CD14-positive monocyte (primary cell): ENCODE measurements around the gene UBE2Q1. TPM values are rescaled to one million over a fixed set of nuclear protein-coding genes. Genes with fewer than 3 reads are reported as not detected.

Experiments
- DNase-seq, 3 donors: peaks; one replicate each; pipeline ENCODE4 v3.0.0-alpha.2; 2011 to 2022
- H2AFZ ChIP-seq: 2 replicates; pipeline ENCODE4 v1.6.0; 2012; ENCODE audit warnings: mild to moderate bottlenecking, low read depth, low read length, inconsistent platforms; ENCODE audit not compliant: insufficient read depth, poor library complexity, severe bottlenecking
- H3K27ac ChIP-seq, 2 donors: 1 replicate in 1 of 2; 2 replicates in 1 of 2; pipeline ENCODE4 v1.5.1; 2012 to 2013; ENCODE audit warnings: low read length in 2 of 2, control low read depth in 1 of 2, inconsistent platforms in 1 of 2, low read depth in 1 of 2, mild to moderate bottlenecking in 1 of 2
- H3K27me3 ChIP-seq, 2 donors: one replicate each; pipeline versions ENCODE4 v1.6.0 to v1.6.1; 2011 to 2013; ENCODE audit warnings: low read length in 2 of 2; ENCODE audit not compliant: control insufficient read depth in 2 of 2, insufficient read depth in 2 of 2
- H3K36me3 ChIP-seq, 2 donors: replicated peaks in 1 of 2; 1 replicate in 1 of 2; 2 replicates in 1 of 2; pipeline versions ENCODE4 v1.5.1 to v1.6.1; 2012 to 2013; ENCODE audit warnings: low read length in 2 of 2, control low read depth in 1 of 2, inconsistent platforms in 1 of 2, mild to moderate bottlenecking in 1 of 2; ENCODE audit not compliant: insufficient read depth in 2 of 2, control insufficient read depth in 1 of 2
- H3K4me1 ChIP-seq, 2 donors: 1 replicate in 1 of 2; 2 replicates in 1 of 2; pipeline versions ENCODE4 v1.5.1 to v1.6.1; 2012 to 2013; ENCODE audit warnings: low read length in 2 of 2, control low read depth in 1 of 2, inconsistent platforms in 1 of 2, mild to moderate bottlenecking in 1 of 2, moderate library complexity in 1 of 2; ENCODE audit not compliant: insufficient read depth in 2 of 2, control insufficient read depth in 1 of 2
- H3K4me2 ChIP-seq: replicated peaks from 2 replicates; pipeline ENCODE3; 2012; ENCODE audit warnings: low read length, moderate library complexity, mild to moderate bottlenecking; ENCODE audit not compliant: poor library complexity, severe bottlenecking; ENCODE audit errors: extremely low read depth
- H3K4me3 ChIP-seq, 3 experiments: fragments of 200-600 bp in 1 of 3; sonication (generic) in 1 of 3; replicated peaks in 1 of 3; 1 replicate in 2 of 3; 2 replicates in 1 of 3; pipeline ENCODE4 v1.5.1; 2011 to 2013; ENCODE audit warnings: low read length in 3 of 3, mild to moderate bottlenecking in 3 of 3, control low read depth in 2 of 3, low read depth in 2 of 3, inconsistent platforms in 1 of 3, moderate library complexity in 1 of 3
- H3K79me2 ChIP-seq: 2 replicates; pipeline ENCODE4 v1.6.0; 2012; ENCODE audit warnings: mild to moderate bottlenecking, control low read depth, inconsistent platforms, low read length, moderate library complexity; ENCODE audit not compliant: insufficient read depth
- H3K9ac ChIP-seq: 2 replicates; pipeline ENCODE4 v1.6.0; 2017; ENCODE audit warnings: low read length, mild to moderate bottlenecking; ENCODE audit not compliant: insufficient read depth, poor library complexity, severe bottlenecking
- H3K9me3 ChIP-seq, 2 donors: replicated peaks in 1 of 2; 1 replicate in 1 of 2; 2 replicates in 1 of 2; pipeline versions ENCODE4 v1.5.1 to v1.6.1; 2012 to 2013; ENCODE audit warnings: low read length in 2 of 2, control low read depth in 1 of 2; ENCODE audit not compliant: control insufficient read depth in 1 of 2, insufficient read depth in 1 of 2
- H4K20me1 ChIP-seq: 2 replicates; pipeline ENCODE4 v1.6.0; 2012; ENCODE audit warnings: mild to moderate bottlenecking, low read length, control low read depth, moderate library complexity; ENCODE audit not compliant: insufficient read depth
- H3K27ac Mint-ChIP-seq, 7 donors: one replicate each; pipeline ENCODE4 v1.8.0; 2020; ENCODE audit warnings: mild to moderate bottlenecking in 7 of 7, mixed read lengths in 7 of 7, moderate library complexity in 6 of 7, inconsistent platforms in 2 of 7
- H3K27me3 Mint-ChIP-seq, 3 donors: one replicate each; pipeline ENCODE4 v1.8.0; 2021 to 2022; ENCODE audit warnings: low read depth in 3 of 3, mild to moderate bottlenecking in 3 of 3, mixed read lengths in 3 of 3, moderate library complexity in 3 of 3, inconsistent platforms in 1 of 3
- H3K36me3 Mint-ChIP-seq, 2 donors: one replicate each; pipeline ENCODE4 v1.8.0; 2020; ENCODE audit warnings: mixed read lengths in 2 of 2, inconsistent platforms in 1 of 2, mild to moderate bottlenecking in 1 of 2
- H3K4me1 Mint-ChIP-seq: one replicate; pipeline ENCODE4 v1.8.0; 2020; ENCODE audit warnings: mild to moderate bottlenecking, mixed read lengths
- H3K4me3 Mint-ChIP-seq, 2 donors: one replicate each; pipeline ENCODE4 v1.8.0; 2020; ENCODE audit warnings: mild to moderate bottlenecking in 2 of 2, mixed read lengths in 2 of 2, moderate library complexity in 1 of 2
- H3K9me3 Mint-ChIP-seq, 7 donors: one replicate each; pipeline ENCODE4 v1.8.0; 2020 to 2022; ENCODE audit warnings: mixed read lengths in 7 of 7, mild to moderate bottlenecking in 6 of 7, moderate library complexity in 6 of 7, inconsistent platforms in 2 of 7
- WGBS: methylation state at CpG from one replicate; pipeline ENCODE4 v1.1.5; 2013; ENCODE audit warnings: missing lambda C conversion rate; ENCODE audit not compliant: insufficient coverage; 5-methylcytosine and 5-hydroxymethylcytosine counted together
- intact Hi-C, 2 donors: fragments of 100-400 bp; cut with micrococcal nuclease; formaldehyde crosslinking; loops; one replicate each; pipeline versions ENCODE4 v1.15.0 to v1.15.1; 2023
- polyA plus RNA-seq, 3 donors: library from polyadenylated mRNA; depleted of rRNA in 1 of 3; unstranded in 2 of 3; stranded (reverse) in 1 of 3; fragments of 300-500 nt in 2 of 3; fragments of >200 nt in 1 of 3; fragmentation: Illumina TruSeq in 2 of 3; gene quantifications; 1 replicate in 2 of 3; 2 replicates in 1 of 3; pipeline ENCODE4 v1.2.3, GENCODE V29; 2012 to 2021
- TF ChIP-seq, protein P1 (sequence below): fragments of 200-600 bp; IDR thresholded peaks from one replicate; pipeline ENCODE4 v1.8.0; 2022; ENCODE audit warnings: antibody characterized with exemption, mild to moderate bottlenecking

Gene UBE2Q1
- polyA plus RNA-seq, 3 donors = 6.4 to 22.6 (median 8.4) TPM

DNA sequence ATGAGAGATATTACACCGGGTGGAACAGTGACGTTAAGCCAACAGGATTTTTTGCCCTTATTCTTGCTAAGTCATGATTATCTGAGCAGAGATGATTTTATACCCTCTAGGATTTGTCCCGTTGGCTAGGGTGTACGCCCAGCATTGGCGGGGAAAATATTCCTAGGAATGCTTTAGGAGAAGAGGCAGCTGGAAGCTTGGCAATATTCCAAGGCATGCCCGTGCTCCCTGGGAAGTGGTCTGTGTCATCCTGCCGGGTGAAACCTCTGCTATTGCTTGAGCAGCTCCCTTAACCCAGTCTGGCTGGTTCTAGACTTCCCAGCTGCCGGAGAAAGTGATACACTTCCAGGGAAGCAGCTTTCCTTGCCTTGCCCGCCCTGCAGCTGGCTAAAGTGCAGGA is 25.3 kb upstream of the UBE2Q1 start:
- Mint-ChIP-seq H3K27ac (no peak overlapping the region), H3K4me1 (no peaks in the 10 kb centered on the region), H3K36me3 (peaks cover 96 to 100% of the 10 kb centered on the region in 2 donors), H3K27me3 (peaks cover 0 to 1% (median 0%) of the 10 kb centered on the region in 3 donors), H3K4me3 (no peak overlapping the region), H3K9me3 (no peaks in the 10 kb centered on the region)
- TF ChIP-seq, protein P1, sequence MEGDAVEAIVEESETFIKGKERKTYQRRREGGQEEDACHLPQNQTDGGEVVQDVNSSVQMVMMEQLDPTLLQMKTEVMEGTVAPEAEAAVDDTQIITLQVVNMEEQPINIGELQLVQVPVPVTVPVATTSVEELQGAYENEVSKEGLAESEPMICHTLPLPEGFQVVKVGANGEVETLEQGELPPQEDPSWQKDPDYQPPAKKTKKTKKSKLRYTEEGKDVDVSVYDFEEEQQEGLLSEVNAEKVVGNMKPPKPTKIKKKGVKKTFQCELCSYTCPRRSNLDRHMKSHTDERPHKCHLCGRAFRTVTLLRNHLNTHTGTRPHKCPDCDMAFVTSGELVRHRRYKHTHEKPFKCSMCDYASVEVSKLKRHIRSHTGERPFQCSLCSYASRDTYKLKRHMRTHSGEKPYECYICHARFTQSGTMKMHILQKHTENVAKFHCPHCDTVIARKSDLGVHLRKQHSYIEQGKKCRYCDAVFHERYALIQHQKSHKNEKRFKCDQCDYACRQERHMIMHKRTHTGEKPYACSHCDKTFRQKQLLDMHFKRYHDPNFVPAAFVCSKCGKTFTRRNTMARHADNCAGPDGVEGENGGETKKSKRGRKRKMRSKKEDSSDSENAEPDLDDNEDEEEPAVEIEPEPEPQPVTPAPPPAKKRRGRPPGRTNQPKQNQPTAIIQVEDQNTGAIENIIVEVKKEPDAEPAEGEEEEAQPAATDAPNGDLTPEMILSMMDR = no peak
- no peak for DNase-seq
- H3K79me2 ChIP-seq = no peaks in the 10 kb centered on the region
- 100% methylated on average over 5 of the region's 9 CpGs for WGBS
- no peak overlapping the region for H3K27ac ChIP-seq
- H3K4me3 ChIP-seq = no peak overlapping the region
- H4K20me1 ChIP-seq = peaks cover 100% of the 10 kb centered on the region
- H3K27me3 ChIP-seq = no peaks in the 10 kb centered on the region
- intact Hi-C loops = loop anchor here in 1 of 2 donors (10.0 kb wide), 1 partner anchor 61 kb away; no protein-coding TSS in a partner anchor
- H3K9ac ChIP-seq = no peak overlapping the region
- H3K4me2 ChIP-seq = no peak overlapping the region
- peaks cover 97 to 100% of the 10 kb centered on the region in 2 donors for H3K36me3 ChIP-seq
- H3K9me3 ChIP-seq = no peaks in the 10 kb centered on the region
- no peak overlapping the region for H2AFZ ChIP-seq
- H3K4me1 ChIP-seq = no peaks in the 10 kb centered on the region

DNA sequence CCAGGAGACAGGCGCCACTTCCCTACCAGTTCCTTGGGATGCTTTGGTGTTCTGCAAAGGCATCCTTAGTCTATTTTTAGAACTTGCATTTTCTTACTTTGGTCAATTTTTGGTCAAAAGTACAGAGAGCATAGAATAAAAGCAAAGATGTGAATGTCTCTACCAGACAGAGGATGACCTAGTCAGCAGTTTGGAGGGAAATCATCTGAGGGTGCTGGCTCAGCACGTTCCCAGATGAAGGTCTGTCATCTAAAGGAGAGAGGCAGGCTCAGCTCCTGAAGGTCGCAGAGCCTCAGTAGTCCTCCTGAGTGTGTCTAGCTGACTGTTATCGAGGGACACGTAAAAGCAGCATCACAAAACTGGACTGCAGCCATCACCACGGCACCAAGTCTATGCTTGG is 24.4 kb upstream of the UBE2Q1 start:
- no peaks in the 10 kb centered on the region for H3K4me1 ChIP-seq
- peaks cover 93 to 99% of the 10 kb centered on the region in 2 donors for H3K36me3 ChIP-seq
- no peak overlapping the region for H2AFZ ChIP-seq
- 100% methylated on average over 5 of the region's 6 CpGs for WGBS
- H3K27ac ChIP-seq = no peak overlapping the region
- H3K4me3 ChIP-seq = no peak overlapping the region
- DNase-seq = no peak
- Mint-ChIP-seq H3K4me1 (no peaks in the 10 kb centered on the region), H3K36me3 (peaks cover 93 to 97% of the 10 kb centered on the region in 2 donors), H3K27me3 (peaks cover 0 to 1% (median 0%) of the 10 kb centered on the region in 3 donors), H3K4me3 (no peak overlapping the region), H3K27ac (no peak overlapping the region), H3K9me3 (no peaks in the 10 kb centered on the region)
- intact Hi-C loops = loop anchor here in 1 of 2 donors (10.0 kb wide), 1 partner anchor 62 kb away; no protein-coding TSS in a partner anchor
- TF ChIP-seq, protein P1 = no peak
- no peaks in the 10 kb centered on the region for H3K9me3 ChIP-seq
- no peak overlapping the region for H3K9ac ChIP-seq
- H3K4me2 ChIP-seq = no peak overlapping the region
- no peaks in the 10 kb centered on the region for H3K27me3 ChIP-seq
- H4K20me1 ChIP-seq = peaks cover 100% of the 10 kb centered on the region
- H3K79me2 ChIP-seq = no peaks in the 10 kb centered on the region
